Stomach (tissue), 4 donors: ENCODE measurements around the gene FCAMR.

Source experiments
- CTCF ChIP-seq, 7 experiments: fragments of 450-650 bp in 4 of 7; fragments of 200-600 bp in 3 of 7; sonication (generic) in 3 of 7; IDR thresholded peaks; one replicate each; pipeline ENCODE4 v1.5.1; 2016 to 2019; ENCODE audit warnings: antibody characterized with exemption in 7 of 7, control low read depth in 2 of 7, mild to moderate bottlenecking in 1 of 7
- POLR2A ChIP-seq, 4 donors: fragments of 450-650 bp; IDR thresholded peaks; one replicate each; pipeline ENCODE4 v1.6.1; 2016; ENCODE audit warnings: antibody characterized with exemption in 4 of 4, control low read depth in 2 of 4, mild to moderate bottlenecking in 1 of 4, moderate library complexity in 1 of 4

GRCh38 chr1:206940588-206940936 lies 29.7 kb downstream of the FCAMR start:
- TF ChIP-seq CTCF (IDR thresholded peaks at IDR 0.05) (no peak), POLR2A (IDR thresholded peaks at IDR 0.05) (no peak)
